B cell (primary cell): ENCODE measurements around the gene CABP2. TPM values are rescaled to one million over a fixed set of nuclear protein-coding genes. Genes with fewer than 3 reads are reported as not detected.

Experiments used
- ATAC-seq: fragments of 200-7000 bp; cut with Tn5 transposase; one replicate; pipeline ENCODE4 v1.10.0; 2021; ENCODE audit warnings: low read depth, mild to moderate bottlenecking, moderate number of reproducible peaks, moderate library complexity
- CTCF ChIA-PET: fragments of 350-600 bp; sonication (Branson Sonifier 250); formaldehyde crosslinking; loops from one replicate; lab custom pipeline; 2021; ENCODE audit warnings: antibody characterized with exemption, inconsistent platforms; lab: Charles Lee
- POLR2A ChIA-PET: fragments of 350-600 bp; sonication (Branson Sonifier 250); formaldehyde crosslinking; loops from one replicate; lab custom pipeline; 2021; ENCODE audit warnings: antibody characterized with exemption; lab: Charles Lee
- DNase-seq: peaks from one replicate; pipeline ENCODE4 v3.0.0; 2013
- H2AFZ ChIP-seq: 2 replicates; pipeline ENCODE4 v1.6.1; 2012; ENCODE audit warnings: mild to moderate bottlenecking, low read depth, low read length; ENCODE audit not compliant: insufficient read depth, poor library complexity, severe bottlenecking
- H3K27ac ChIP-seq, 2 donors: 1 replicate in 1 of 2; 2 replicates in 1 of 2; pipeline ENCODE4 v1.5.1; 2012 to 2013; ENCODE audit warnings: low read length in 2 of 2, mild to moderate bottlenecking in 2 of 2, moderate library complexity in 1 of 2
- H3K27me3 ChIP-seq, 4 experiments: fragments of 200-600 bp in 1 of 4; sonication (generic) in 1 of 4; replicated peaks in 1 of 4; 1 replicate in 2 of 4; 2 replicates in 2 of 4; pipeline versions ENCODE4 v1.6.1 to v1.7.0; 2013 to 2016; ENCODE audit warnings: low read length in 3 of 4, mild to moderate bottlenecking in 2 of 4, mixed read lengths in 1 of 4, moderate library complexity in 1 of 4; ENCODE audit not compliant: insufficient read depth in 4 of 4, control insufficient read depth in 3 of 4; ENCODE audit errors: control extremely low read depth in 1 of 4
- H3K36me3 ChIP-seq, 2 experiments: replicated peaks in 1 of 2; 1 replicate in 1 of 2; 2 replicates in 1 of 2; pipeline versions ENCODE4 v1.6.1 to v1.7.1; 2013; ENCODE audit warnings: low read length in 1 of 2; ENCODE audit not compliant: insufficient read depth in 2 of 2, control insufficient read depth in 1 of 2; ENCODE audit errors: control extremely low read depth in 1 of 2, extremely low read depth in 1 of 2
- H3K4me1 ChIP-seq, 2 donors: fragments of 200-600 bp in 1 of 2; sonication (generic) in 1 of 2; 1 replicate in 1 of 2; 2 replicates in 1 of 2; pipeline versions ENCODE4 v1.5.1 to v1.6.1; 2013 to 2017; ENCODE audit warnings: low read length in 2 of 2; ENCODE audit not compliant: control insufficient read depth in 2 of 2, insufficient read depth in 2 of 2
- H3K4me2 ChIP-seq: replicated peaks from 2 replicates; pipeline ENCODE3; 2012; ENCODE audit warnings: mild to moderate bottlenecking, low read depth, low read length; ENCODE audit not compliant: poor library complexity, severe bottlenecking
- H3K4me3 ChIP-seq, 5 experiments: fragments of 200-600 bp in 1 of 5; sonication (generic) in 1 of 5; 1 replicate in 3 of 5; 2 replicates in 2 of 5; pipeline versions ENCODE4 v1.5.1 to v1.7.0; 2011 to 2016; ENCODE audit warnings: low read length in 4 of 5, mild to moderate bottlenecking in 4 of 5, low read depth in 2 of 5, control low read depth in 1 of 5, moderate library complexity in 1 of 5; ENCODE audit not compliant: insufficient read depth in 1 of 5; ENCODE audit errors: control extremely low read depth in 1 of 5, extremely low read depth in 1 of 5
- H3K79me2 ChIP-seq: fragments of 200-600 bp; sonication (generic); one replicate; pipeline ENCODE4 v1.6.0; 2016; ENCODE audit warnings: low read length; ENCODE audit not compliant: control insufficient read depth, insufficient read depth
- H3K9ac ChIP-seq: fragments of 200-600 bp; sonication (generic); 2 replicates; pipeline ENCODE4 v1.6.1; 2017; ENCODE audit warnings: mild to moderate bottlenecking, low read length, moderate library complexity
- H3K9me3 ChIP-seq, 3 donors: one replicate each; pipeline versions ENCODE4 v1.6.1 to v1.7.1; 2013; ENCODE audit warnings: low read length in 2 of 3; ENCODE audit not compliant: control insufficient read depth in 2 of 3, insufficient read depth in 1 of 3; ENCODE audit errors: control extremely low read depth in 1 of 3
- H4K20me1 ChIP-seq: 2 replicates; pipeline ENCODE4 v1.6.0; 2012; ENCODE audit warnings: mild to moderate bottlenecking, low read length; ENCODE audit not compliant: insufficient read depth, control insufficient read depth, poor library complexity, severe bottlenecking
- H3K27ac Mint-ChIP-seq: one replicate; pipeline ENCODE4 v1.8.0; 2021; ENCODE audit warnings: mixed read lengths
- H3K27me3 Mint-ChIP-seq: one replicate; pipeline ENCODE4 v1.8.0; 2021; ENCODE audit warnings: mixed read lengths
- H3K4me1 Mint-ChIP-seq: one replicate; pipeline ENCODE4 v1.8.0; 2021; ENCODE audit warnings: mixed read lengths
- H3K4me3 Mint-ChIP-seq: one replicate; pipeline ENCODE4 v1.8.0; 2021; ENCODE audit warnings: mixed read lengths
- H3K9me3 Mint-ChIP-seq: one replicate; pipeline ENCODE4 v1.8.0; 2022; ENCODE audit warnings: mixed read lengths; ENCODE audit not compliant: insufficient read depth
- CTCF ChIP-seq: fragments of 200-600 bp; IDR thresholded peaks from one replicate; pipeline ENCODE4 v1.8.0; 2022; ENCODE audit warnings: antibody characterized with exemption, mild to moderate bottlenecking
- EZH2 ChIP-seq: IDR thresholded peaks from 2 replicates; pipeline ENCODE4 v1.6.1; 2012; ENCODE audit warnings: borderline replicate concordance, low read depth, mild to moderate bottlenecking, moderate library complexity, low read length; ENCODE audit not compliant: insufficient read depth, poor library complexity, severe bottlenecking
- WGBS: methylation state at CpG from one replicate; pipeline ENCODE4 v1.1.5; 2013; ENCODE audit warnings: missing lambda C conversion rate; ENCODE audit not compliant: insufficient coverage; 5-methylcytosine and 5-hydroxymethylcytosine counted together
- intact Hi-C: fragments of 100-400 bp; cut with micrococcal nuclease; formaldehyde crosslinking; loops from one replicate; pipeline ENCODE4 v1.10.0; 2022
- polyA plus RNA-seq: library from polyadenylated mRNA; depleted of rRNA; stranded (reverse); fragments of >200 nt; gene quantifications from 2 replicates; pipeline ENCODE4 v1.2.3, GENCODE V29; 2012
- total RNA-seq, 2 donors: library from RNA; stranded (reverse); fragments of 120-200 nt in 1 of 2; gene quantifications; 1 replicate in 1 of 2; 2 replicates in 1 of 2; pipeline versions ENCODE4 v1.2.3 to v1.2.4, GENCODE V29; 2013 to 2022

CABP2 gene
- total and polyA plus RNA-seq, 2 donors (not counting 1 experiment from before 2014, with no cell fraction given), result not detected

- H3K36me3 ChIP-seq, result no peaks in the 10 kb centered on the region
- ATAC-seq, result no peak
- no peaks in the 10 kb centered on the region for H4K20me1 ChIP-seq
- peaks cover 0 to 8% (median 0%) of the 10 kb centered on the region in 3 donors for H3K9me3 ChIP-seq
- H3K27me3 ChIP-seq, result peaks cover 0 to 9% (median 4%) of the 10 kb centered on the region in 4 experiments
- no peak overlapping the region for H3K4me3 ChIP-seq
- ChIA-PET POLR2A (no interaction called here), CTCF (no interaction called here)
- intact Hi-C loops, result no loop called here
- peaks cover 32% of the 10 kb centered on the region for H3K27me3 Mint-ChIP-seq
- H3K9me3 Mint-ChIP-seq, result peaks cover 2% of the 10 kb centered on the region
- H3K4me1 Mint-ChIP-seq, result no peaks in the 10 kb centered on the region
- WGBS, result 89% methylated on average over 24 of the region's 25 CpGs
- no peak overlapping the region for H3K4me3 Mint-ChIP-seq
- DNase-seq, result no peak
- no peak overlapping the region for H2AFZ ChIP-seq
- no peak overlapping the region for H3K4me2 ChIP-seq
- no peak overlapping the region for H3K27ac ChIP-seq
- no peak overlapping the region for H3K9ac ChIP-seq
- H3K4me1 ChIP-seq, result no peaks in the 10 kb centered on the region
- no peaks in the 10 kb centered on the region for H3K79me2 ChIP-seq
- TF ChIP-seq EZH2 (no peak), CTCF (no peak)
- no peak overlapping the region for H3K27ac Mint-ChIP-seq
Measured at GRCh38 chr11:67523556-67524479, 572 bp upstream of the CABP2 start.

- POLR2A ChIA-PET, result no interaction called here
Measured at GRCh38 chr11:67522338-67522737, 908 bp downstream of the CABP2 start.

More at GRCh38 chr11:67522338-67522737, 908 bp downstream of the CABP2 start:
- Histone ChIP-seq H3K27me3 (peaks cover 0 to 14% (median 3%) of the 10 kb centered on the region in 4 experiments), H3K9ac (no peak overlapping the region), H3K79me2 (no peaks in the 10 kb centered on the region), H3K27ac (no peak overlapping the region), H3K4me3 (no peak overlapping the region), H4K20me1 (no peaks in the 10 kb centered on the region), H3K9me3 (peaks cover 0 to 8% (median 0%) of the 10 kb centered on the region in 3 donors), H3K36me3 (no peaks in the 10 kb centered on the region), H2AFZ (no peak overlapping the region), H3K4me2 (no peak overlapping the region), H3K4me1 (no peaks in the 10 kb centered on the region)
- no peak for DNase-seq
- H3K4me1 Mint-ChIP-seq, result no peaks in the 10 kb centered on the region
- intact Hi-C loops, result no loop called here
- no peak overlapping the region for H3K27ac Mint-ChIP-seq
- CTCF ChIA-PET, result no interaction called here
- H3K9me3 Mint-ChIP-seq, result peaks cover 2% of the 10 kb centered on the region
- ATAC-seq, result no peak
- H3K27me3 Mint-ChIP-seq, result peaks cover 28% of the 10 kb centered on the region
- no peak for TF ChIP-seq EZH2
- no peak for TF ChIP-seq CTCF
- no peak overlapping the region for H3K4me3 Mint-ChIP-seq
- 90% methylated on average over 12 of the region's 15 CpGs for WGBS
